ENCODE measurements around the gene NSMF. TPM values are rescaled to one million over a fixed set of nuclear protein-coding genes. Genes with fewer than 3 reads are reported as not detected.

The NSMF gene
- total and polyA plus RNA-seq, 2 donors (not counting 3 experiments of a cell fraction or from before 2014, with no cell fraction given) = 43.3 to 53.7 TPM

- CTCF ChIA-PET = interaction anchor here (1.1 to 4.6 kb wide), 3 partner anchors 16 to 120 kb away, joined by 3 to 36 read pairs (median 6); partner anchors contain the start of genes EXD3, NOXA1 and NRARP
- Histone ChIP-seq H2AFZ (ENCODE audit: low read depth, low read length) (peak overlapping the region; percentile 44), H3K36me3 (ENCODE audit: control insufficient read depth in 2 of 2, extremely low read depth in 1 of 2, insufficient read depth in 2 of 2, low read length in 2 of 2) (no peaks in the 10 kb centered on the region), H4K20me1 (replicated peaks; ENCODE audit: control insufficient read depth, extremely low read depth, insufficient read depth, low read length) (no peaks in the 10 kb centered on the region), H3K9ac (replicated peaks; ENCODE audit: extremely low read depth, insufficient read depth, low read length) (peak overlapping the region; percentile 20), H3K27me3 (ENCODE audit: control insufficient read depth in 2 of 2, insufficient read depth in 2 of 2, low read length in 2 of 2) (no peaks in the 10 kb centered on the region), H3K4me1 (ENCODE audit: control insufficient read depth, extremely low read depth, insufficient read depth, low read length) (peaks cover 24% of the 10 kb centered on the region), H3K27ac (ENCODE audit: insufficient read depth, low read depth, low read length) (no peak overlapping the region), H3K4me3 (replicated peaks in 1 of 3; ENCODE audit: insufficient read depth in 1 of 3, low read depth in 1 of 3, low read length in 3 of 3) (peak overlapping the region in 1 of 3 experiments; percentile 17), H3K79me2 (ENCODE audit: control insufficient read depth, insufficient read depth, low read length) (no peaks in the 10 kb centered on the region), H3K9me1 (replicated peaks; ENCODE audit: control insufficient read depth, extremely low read depth, insufficient read depth, low read length) (no peaks in the 10 kb centered on the region), H3K9me3 (replicated peaks; ENCODE audit: control insufficient read depth, insufficient read depth, low read length) (no peaks in the 10 kb centered on the region), H3K4me2 (ENCODE audit: insufficient read depth, low read length) (peak overlapping the region; percentile 8)
- FAIRE-seq (peak; percentile 73), DNase-seq (ENCODE audit: low read depth, low spot score) (peak; percentile 85)
- BruUV-seq (replicated peaks) = no TSS peak
- POLR2A ChIA-PET = no interaction called here
- no peak for TF ChIP-seq JUN (IDR thresholded peaks at IDR 0.05; ENCODE audit: borderline replicate concordance, insufficient read depth, insufficient read length, low read depth)
- TF ChIP-seq MYC (IDR thresholded peaks at IDR 0.05; ENCODE audit: low read depth, low read length) = no peak
- no peak for TF ChIP-seq POLR2A (IDR thresholded peaks at IDR 0.05; ENCODE audit: low read depth, low read length)
- TF ChIP-seq CTCF (IDR thresholded peaks at IDR 0.05; ENCODE audit: extremely low read depth in 1 of 2, insufficient read depth in 1 of 2, low read depth in 1 of 2, low read length in 2 of 2) = peak; percentile 83 to 87
- no peak for TF ChIP-seq EZH2 (IDR thresholded peaks at IDR 0.05; ENCODE audit: borderline replicate concordance, low read depth, low read length, severe bottlenecking)
- no peak for TF ChIP-seq GATA2 (IDR thresholded peaks at IDR 0.05; ENCODE audit: insufficient read depth, insufficient read length, low read depth, low read length)
- peak; percentile 94 for TF ChIP-seq POLR2AphosphoS5 (IDR thresholded peaks at IDR 0.05; ENCODE audit: insufficient read depth, low read depth, low read length)
- no peak for TF ChIP-seq FOS (IDR thresholded peaks at IDR 0.05; ENCODE audit: borderline replicate concordance, insufficient read depth, low read length)
- TF ChIP-seq MAX (IDR thresholded peaks at IDR 0.05; ENCODE audit: insufficient read depth, insufficient read length) = no peak
- intact Hi-C loops (cut with micrococcal nuclease) = loop anchor here (1.0 to 2.0 kb wide), 4 partner anchors 38 to 111 kb away; partner anchors contain the start of gene NRARP
- dilution Hi-C loops (cut with MboI; ENCODE audit: extremely low pct_ligation_motif_present, low sequenced_read_pairs) = no loop called here
Observed at GRCh38 chr9:137406876-137407589, 52.1 kb downstream of the NSMF start.
